DOHH2 (cell line): ENCODE results near the gene TAF12.

ENCODE experiments used
- H3F3A ChIP-seq: fragments of 200-600 bp; sonication (generic), shearing (Covaris generic); 2 replicates; pipeline ENCODE4 v1.6.0; 2016; ENCODE audit warnings: antibody characterized with exemption, mild to moderate bottlenecking; ENCODE audit not compliant: control insufficient read depth, insufficient read depth
- H3K27ac ChIP-seq: fragments of 200-600 bp; sonication (generic); 2 replicates; pipeline ENCODE4 v1.5.1; 2014; ENCODE audit warnings: low read depth, mild to moderate bottlenecking, low read length, moderate library complexity
- H3K27me3 ChIP-seq: fragments of 200-600 bp; sonication (generic); 2 replicates; pipeline ENCODE4 v1.6.1; 2014; ENCODE audit warnings: mild to moderate bottlenecking, low read length, mixed read lengths; ENCODE audit not compliant: control insufficient read depth
- H3K36me3 ChIP-seq: fragments of 200-600 bp; sonication (generic); 2 replicates; pipeline ENCODE4 v1.6.1; 2014; ENCODE audit warnings: mild to moderate bottlenecking, low read length, moderate library complexity, mixed read lengths; ENCODE audit not compliant: control insufficient read depth
- H3K4me1 ChIP-seq: fragments of 200-600 bp; sonication (generic); 2 replicates; pipeline ENCODE4 v1.6.1; 2014; ENCODE audit warnings: mild to moderate bottlenecking, low read length, mixed read lengths; ENCODE audit not compliant: control insufficient read depth
- H3K4me2 ChIP-seq: fragments of 200-600 bp; sonication (generic); 2 replicates; pipeline ENCODE4 v1.6.0; 2014; ENCODE audit warnings: mild to moderate bottlenecking, low read length, moderate library complexity
- H3K4me3 ChIP-seq: fragments of 200-600 bp; sonication (generic); 2 replicates; pipeline ENCODE4 v1.5.1; 2014; ENCODE audit warnings: mild to moderate bottlenecking, low read length, mixed read lengths
- H3K79me2 ChIP-seq: fragments of 200-600 bp; sonication (generic); 2 replicates; pipeline ENCODE4 v1.6.1; 2014; ENCODE audit warnings: mild to moderate bottlenecking, low read length, mixed read lengths; ENCODE audit not compliant: control insufficient read depth
- H3K9me2 ChIP-seq: fragments of 200-600 bp; sonication (generic); replicated peaks from 2 replicates; pipeline ENCODE4 v1.6.1; 2014; ENCODE audit warnings: mild to moderate bottlenecking, low read length, mixed read lengths; ENCODE audit not compliant: control insufficient read depth
- H3K9me3 ChIP-seq: fragments of 200-600 bp; sonication (generic); 2 replicates; pipeline ENCODE4 v1.6.1; 2014; ENCODE audit warnings: antibody characterized with exemption, low read length, mixed read lengths; ENCODE audit not compliant: control insufficient read depth, insufficient read depth
- H4K20me1 ChIP-seq: fragments of 200-600 bp; sonication (generic); 2 replicates; pipeline ENCODE4 v1.6.0; 2014; ENCODE audit warnings: low read depth, mild to moderate bottlenecking, antibody characterized with exemption, low read length, moderate library complexity; ENCODE audit not compliant: control insufficient read depth, insufficient read depth
- CTCF ChIP-seq: fragments of 200-600 bp; sonication (generic); IDR thresholded peaks from one replicate; pipeline ENCODE4 v1.5.1; 2014; ENCODE audit warnings: antibody characterized with exemption, mild to moderate bottlenecking, low read depth, low read length; ENCODE audit not compliant: poor library complexity, severe bottlenecking
- EZH2phosphoT487 ChIP-seq: fragments of 200-600 bp; sonication (generic); IDR thresholded peaks from 2 replicates; pipeline ENCODE4 v1.6.1; 2017; ENCODE audit warnings: borderline replicate concordance, mild to moderate bottlenecking, antibody characterized with exemption, low read length, moderate library complexity, mixed read lengths

The TAF12 gene

DNA sequence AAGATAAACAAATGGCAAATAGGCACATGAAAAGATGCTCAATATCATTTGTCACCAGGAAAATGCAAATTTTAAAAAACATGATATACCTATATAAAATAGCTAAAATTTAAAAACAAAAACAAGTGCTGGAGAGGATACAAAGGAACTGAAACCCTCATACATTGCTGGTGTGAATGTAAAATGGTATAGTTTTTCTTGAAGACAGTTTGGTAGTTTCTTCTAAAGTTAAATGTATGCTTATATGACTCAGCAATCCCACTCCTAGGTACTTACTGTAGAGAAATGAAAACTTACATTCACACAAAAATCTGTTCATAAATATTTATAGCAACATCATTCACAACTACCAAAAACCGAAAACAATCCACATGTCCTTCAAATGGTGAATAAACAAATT, 11.2 kb downstream of the TAF12 start:
- Histone ChIP-seq H4K20me1 (no peaks in the 10 kb centered on the region), H3K79me2 (peaks cover 19% of the 10 kb centered on the region), H3K27me3 (no peaks in the 10 kb centered on the region), H3K4me3 (no peak overlapping the region), H3K9me3 (no peaks in the 10 kb centered on the region), H3K36me3 (peaks cover 3% of the 10 kb centered on the region; the same call in 1 of the 2 replicates), H3K9me2 (no peaks in the 10 kb centered on the region), H3F3A (0 out of 2 replicates have a peak, but pooled peaks cover 2% of the 10 kb centered on the region), H3K4me2 (no peak overlapping the region), H3K4me1 (no peaks in the 10 kb centered on the region), H3K27ac (no peak overlapping the region)
- TF ChIP-seq CTCF (no peak), EZH2phosphoT487 (no peak)

DNA sequence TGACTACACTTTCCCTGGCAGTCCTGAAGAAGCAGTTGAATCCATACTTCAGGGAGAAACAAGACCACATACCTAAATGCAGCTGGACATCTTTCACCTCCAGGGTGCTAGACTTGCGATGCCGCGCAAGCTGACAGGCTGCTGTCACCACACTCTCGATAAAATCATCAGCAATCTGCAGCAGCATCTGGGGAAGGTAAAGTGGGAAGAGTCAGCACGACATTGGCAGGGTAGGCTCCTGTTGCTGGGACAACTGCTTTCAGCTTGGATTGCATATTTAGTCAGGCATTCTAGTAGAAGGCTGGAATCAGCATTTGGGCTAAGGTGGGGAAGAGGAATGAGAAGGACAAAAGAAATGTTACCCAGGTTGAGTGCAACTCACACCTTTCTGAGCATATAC, 29.7 kb downstream of the TAF12 start:
- no peak overlapping the region for H3K4me2 ChIP-seq
- H3K79me2 ChIP-seq = no peaks in the 10 kb centered on the region
- no peak for TF ChIP-seq CTCF
- TF ChIP-seq EZH2phosphoT487 = no peak
- H3K4me3 ChIP-seq = no peak overlapping the region
- H3K27ac ChIP-seq = no peak overlapping the region
- no peaks in the 10 kb centered on the region for H3F3A ChIP-seq
- no peaks in the 10 kb centered on the region for H4K20me1 ChIP-seq
- H3K9me2 ChIP-seq = no peaks in the 10 kb centered on the region
- H3K4me1 ChIP-seq = no peaks in the 10 kb centered on the region
- H3K36me3 ChIP-seq = peaks cover 39% of the 10 kb centered on the region
- H3K9me3 ChIP-seq = no peaks in the 10 kb centered on the region
- no peaks in the 10 kb centered on the region for H3K27me3 ChIP-seq

GRCh38 chr1:28606771-28607170, 36.1 kb downstream of the TAF12 start:
- Histone ChIP-seq H3K4me3 (no peak overlapping the region), H4K20me1 (no peaks in the 10 kb centered on the region), H3K36me3 (peaks cover 52% of the 10 kb centered on the region)

More at GRCh38 chr1:28606771-28607170, 36.1 kb downstream of the TAF12 start:
- Histone ChIP-seq H3K27me3 (no peaks in the 10 kb centered on the region), H3K79me2 (no peaks in the 10 kb centered on the region), H3K4me1 (no peaks in the 10 kb centered on the region), H3K4me2 (no peak overlapping the region), H3F3A (no peaks in the 10 kb centered on the region), H3K9me2 (no peaks in the 10 kb centered on the region), H3K27ac (no peak overlapping the region), H3K9me3 (no peaks in the 10 kb centered on the region)
- no peak for TF ChIP-seq EZH2phosphoT487
- no peak for TF ChIP-seq CTCF
